Neural cell (in vitro differentiated cells): ENCODE results near the gene GNB1.

ENCODE experiments used
- CTCF ChIP-seq: fragments of 450-650 bp; IDR thresholded peaks from 2 replicates; pipeline ENCODE4 v1.5.1; 2014; ENCODE audit warnings: antibody characterized with exemption, mild to moderate bottlenecking, moderate library complexity; ENCODE audit not compliant: poor library complexity, severe bottlenecking
- EP300 ChIP-seq: fragments of 450-650 bp; conservative IDR thresholded peaks from 2 replicates; pipeline ENCODE4 v1.6.1; 2014; ENCODE audit warnings: antibody characterized with exemption, mild to moderate bottlenecking, moderate library complexity; ENCODE audit not compliant: poor library complexity, severe bottlenecking

GRCh38 chr1:1819762-1820161 lies 71.1 kb downstream of the GNB1 start:
- TF ChIP-seq CTCF (no peak), EP300 (no peak)
